GM23338 (cell line): Measurements from ENCODE around the gene EDIL3.

Source experiments
- CREB1 ChIP-seq: fragments of 250-450 bp; sonication (Bioruptor Pico); IDR thresholded peaks from 2 replicates; pipeline ENCODE4 v1.5.0; 2020; ENCODE audit warnings: low read depth, mild to moderate bottlenecking, moderate library complexity
- CTCF ChIP-seq, 2 experiments: fragments of 200-600 bp in 1 of 2; sonication (generic) in 1 of 2; conservative IDR thresholded peaks; 2 replicates each; pipeline versions ENCODE4 v1.5.1 to v1.6.1; 2016 to 2017; ENCODE audit warnings: antibody characterized with exemption in 2 of 2, low read depth in 2 of 2, mild to moderate bottlenecking in 2 of 2, moderate library complexity in 1 of 2
- EZH2 ChIP-seq: fragments of 200-600 bp; sonication (generic); IDR thresholded peaks from one replicate; pipeline ENCODE4 v1.8.0; 2017; ENCODE audit warnings: antibody characterized with exemption, mild to moderate bottlenecking, low read depth; ENCODE audit not compliant: unreplicated experiment
- POLR2AphosphoS5 ChIP-seq: IDR thresholded peaks from 2 replicates; pipeline ENCODE4 v1.6.1; 2016; ENCODE audit warnings: antibody characterized with exemption, low read depth

- TF ChIP-seq CTCF (conservative IDR thresholded peaks at IDR 0.05; ENCODE audit: low read depth in 2 of 2) (no peak), EZH2 (no peak), CREB1 (CRISPR knock-in tag) (no peak), POLR2AphosphoS5 (no peak)
Measured at GRCh38 chr5:84162695-84163094, 222.0 kb downstream of the EDIL3 start.
